Measurements from ENCODE around the gene BMPR1A.

DNA sequence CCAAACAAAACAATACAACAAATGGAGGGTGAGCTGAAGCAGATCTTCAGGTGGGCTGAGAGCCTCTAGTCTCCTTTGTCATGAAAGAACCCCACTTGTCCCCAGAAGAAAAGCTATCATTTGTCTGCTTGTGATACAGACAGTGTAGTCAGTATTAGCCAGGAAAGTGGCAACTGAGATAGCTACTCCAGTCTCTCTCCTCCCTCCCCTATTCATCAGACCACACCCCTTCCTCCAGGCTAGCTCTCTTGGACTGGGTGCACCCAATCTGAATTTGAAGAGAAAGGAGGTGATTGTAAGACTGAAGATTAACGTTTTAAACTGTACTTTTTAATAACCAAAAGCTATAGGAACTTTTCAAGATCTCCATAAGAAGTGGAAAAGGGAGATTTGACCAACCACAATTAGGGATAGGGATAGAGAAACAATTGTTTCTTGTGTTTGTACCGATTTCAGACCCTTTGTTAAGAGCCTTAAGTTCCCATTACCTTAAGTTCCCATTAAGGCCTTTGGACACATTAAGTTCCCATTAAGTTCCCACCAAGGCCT is 14.1 kb downstream of the BMPR1A start:
- TF ChIP-seq CHD1 (IDR thresholded peaks at IDR 0.05; ENCODE audit: low read depth, low read length) (no peak), RELA (IDR thresholded peaks at IDR 0.05; ENCODE audit: borderline replicate concordance, partially characterized antibody) (no peak), YY1 (IDR thresholded peaks at IDR 0.05; ENCODE audit: low read depth, low read length) (no peak), SUZ12 (IDR thresholded peaks at IDR 0.05; ENCODE audit: unreplicated experiment) (no peak), POLR2A (IDR thresholded peaks at IDR 0.05; ENCODE audit: low read depth, low read length) (no peak)
- TF ChIP-seq, protein P1, sequence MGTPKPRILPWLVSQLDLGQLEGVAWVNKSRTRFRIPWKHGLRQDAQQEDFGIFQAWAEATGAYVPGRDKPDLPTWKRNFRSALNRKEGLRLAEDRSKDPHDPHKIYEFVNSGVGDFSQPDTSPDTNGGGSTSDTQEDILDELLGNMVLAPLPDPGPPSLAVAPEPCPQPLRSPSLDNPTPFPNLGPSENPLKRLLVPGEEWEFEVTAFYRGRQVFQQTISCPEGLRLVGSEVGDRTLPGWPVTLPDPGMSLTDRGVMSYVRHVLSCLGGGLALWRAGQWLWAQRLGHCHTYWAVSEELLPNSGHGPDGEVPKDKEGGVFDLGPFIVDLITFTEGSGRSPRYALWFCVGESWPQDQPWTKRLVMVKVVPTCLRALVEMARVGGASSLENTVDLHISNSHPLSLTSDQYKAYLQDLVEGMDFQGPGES (IDR thresholded peaks at IDR 0.05), result no peak

All from GM12878 (cell line).